Tibial nerve (tissue), 4 donors: Measurements from ENCODE around the gene ZNF624. TPM values are rescaled to one million over a fixed set of nuclear protein-coding genes. Genes with fewer than 3 reads are reported as not detected.

Experiments
- DNase-seq, 2 donors: peaks; one replicate each; pipeline ENCODE4 v3.0.0-alpha.2; 2019; ENCODE audit warnings: low spot score in 2 of 2
- H3K27ac ChIP-seq, 4 donors: fragments of 200-600 bp; sonication (generic) in 3 of 4; one replicate each; pipeline ENCODE4 v1.5.1; 2017 to 2019; ENCODE audit warnings: mild to moderate bottlenecking in 1 of 4
- H3K27me3 ChIP-seq, 2 donors: fragments of 200-600 bp; sonication (generic) in 1 of 2; one replicate each; pipeline versions ENCODE4 v1.5.1 to v1.6.0; 2017 to 2019
- H3K36me3 ChIP-seq, 3 donors: fragments of 200-600 bp; sonication (generic); one replicate each; pipeline ENCODE4 v1.5.1; 2018 to 2019
- H3K4me1 ChIP-seq, 4 donors: fragments of 200-600 bp; sonication (generic) in 3 of 4; one replicate each; pipeline ENCODE4 v1.5.1; 2017 to 2019
- H3K4me3 ChIP-seq, 4 donors: fragments of 200-600 bp; sonication (generic) in 3 of 4; one replicate each; pipeline ENCODE4 v1.5.1; 2017 to 2019; ENCODE audit warnings: mild to moderate bottlenecking in 1 of 4, moderate library complexity in 1 of 4
- H3K9me3 ChIP-seq, 4 donors: fragments of 200-600 bp; sonication (generic) in 3 of 4; one replicate each; pipeline ENCODE4 v1.5.1; 2017 to 2019
- EP300 ChIP-seq, 2 donors: sonication (generic); formaldehyde crosslinking; IDR thresholded peaks; one replicate each; pipeline ENCODE4 v1.6.1; 2017; ENCODE audit warnings: antibody characterized with exemption in 2 of 2, mild to moderate bottlenecking in 1 of 2
- POLR2A ChIP-seq, 2 donors: fragments of 450-650 bp; IDR thresholded peaks; one replicate each; pipeline ENCODE4 v1.6.1; 2017; ENCODE audit warnings: antibody characterized with exemption in 2 of 2, mild to moderate bottlenecking in 2 of 2, moderate library complexity in 2 of 2
- WGBS, 2 donors: methylation state at CpG; one replicate each; pipeline ENCODE4 v1.1.5; 2018; 5-methylcytosine and 5-hydroxymethylcytosine counted together
- total RNA-seq, 4 donors: library from RNA; depleted of rRNA; stranded (reverse); fragments of >200 nt; gene quantifications; one replicate each; pipeline ENCODE4 v1.1.0, GENCODE V29; 2016
- TF ChIP-seq, protein P1 (sequence below), 5 experiments: fragments of 200-600 bp in 3 of 5; fragments of 450-650 bp in 2 of 5; sonication (generic) in 3 of 5; IDR thresholded peaks; one replicate each; pipeline ENCODE4 v1.5.1; 2016 to 2019; ENCODE audit warnings: antibody characterized with exemption in 5 of 5, mild to moderate bottlenecking in 3 of 5, moderate library complexity in 2 of 5

Gene ZNF624
- total RNA-seq, 4 donors from 2014 or later: 5.2 to 7.8 (median 6.6) TPM

DNA sequence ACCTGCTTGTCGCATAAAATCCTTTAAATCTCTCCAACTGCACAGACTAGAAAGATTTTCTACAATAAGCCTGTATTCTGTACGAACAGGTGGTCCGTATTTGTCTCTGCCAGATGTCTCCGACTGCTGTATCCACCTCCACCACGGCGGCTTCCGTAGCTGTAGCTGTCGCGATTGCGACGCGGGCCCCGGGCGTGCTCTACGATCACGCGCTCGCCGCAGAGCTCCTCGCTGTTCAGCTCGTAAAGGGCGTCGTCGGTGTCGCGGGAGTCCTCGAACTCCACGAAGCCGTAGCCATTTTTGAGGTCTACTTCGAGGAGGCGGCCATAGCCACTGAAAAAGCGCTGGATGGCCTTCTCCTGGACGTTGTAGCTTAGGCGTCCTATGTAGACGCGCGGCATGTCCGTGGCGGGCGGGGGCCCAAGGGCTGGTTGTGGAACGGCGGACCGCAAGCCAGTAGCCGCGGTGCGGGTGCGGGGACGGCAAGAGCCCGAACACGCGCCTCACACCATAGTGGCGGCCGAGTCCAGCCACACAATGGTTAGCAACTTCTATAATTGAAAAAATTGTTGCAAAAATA is 36.1 kb downstream of the ZNF624 start:
- Histone ChIP-seq H3K36me3 (peaks cover 0 to 28% (median 0%) of the 10 kb centered on the region in 3 donors), H3K4me1 (no peaks in the 10 kb centered on the region), H3K27me3 (no peaks in the 10 kb centered on the region), H3K4me3 (no peak overlapping the region), H3K9me3 (peaks cover 0 to 83% (median 37%) of the 10 kb centered on the region in 4 donors), H3K27ac (no peak overlapping the region)
- WGBS, 2 donors: 94 to 95% methylated on average over 53 of the region's 53 CpGs
- TF ChIP-seq EP300 (IDR thresholded peaks at IDR 0.05) (no peak), POLR2A (IDR thresholded peaks at IDR 0.05) (no peak)
- TF ChIP-seq, protein P1, sequence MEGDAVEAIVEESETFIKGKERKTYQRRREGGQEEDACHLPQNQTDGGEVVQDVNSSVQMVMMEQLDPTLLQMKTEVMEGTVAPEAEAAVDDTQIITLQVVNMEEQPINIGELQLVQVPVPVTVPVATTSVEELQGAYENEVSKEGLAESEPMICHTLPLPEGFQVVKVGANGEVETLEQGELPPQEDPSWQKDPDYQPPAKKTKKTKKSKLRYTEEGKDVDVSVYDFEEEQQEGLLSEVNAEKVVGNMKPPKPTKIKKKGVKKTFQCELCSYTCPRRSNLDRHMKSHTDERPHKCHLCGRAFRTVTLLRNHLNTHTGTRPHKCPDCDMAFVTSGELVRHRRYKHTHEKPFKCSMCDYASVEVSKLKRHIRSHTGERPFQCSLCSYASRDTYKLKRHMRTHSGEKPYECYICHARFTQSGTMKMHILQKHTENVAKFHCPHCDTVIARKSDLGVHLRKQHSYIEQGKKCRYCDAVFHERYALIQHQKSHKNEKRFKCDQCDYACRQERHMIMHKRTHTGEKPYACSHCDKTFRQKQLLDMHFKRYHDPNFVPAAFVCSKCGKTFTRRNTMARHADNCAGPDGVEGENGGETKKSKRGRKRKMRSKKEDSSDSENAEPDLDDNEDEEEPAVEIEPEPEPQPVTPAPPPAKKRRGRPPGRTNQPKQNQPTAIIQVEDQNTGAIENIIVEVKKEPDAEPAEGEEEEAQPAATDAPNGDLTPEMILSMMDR (IDR thresholded peaks at IDR 0.05): no peak
- DNase-seq: no peak

DNA sequence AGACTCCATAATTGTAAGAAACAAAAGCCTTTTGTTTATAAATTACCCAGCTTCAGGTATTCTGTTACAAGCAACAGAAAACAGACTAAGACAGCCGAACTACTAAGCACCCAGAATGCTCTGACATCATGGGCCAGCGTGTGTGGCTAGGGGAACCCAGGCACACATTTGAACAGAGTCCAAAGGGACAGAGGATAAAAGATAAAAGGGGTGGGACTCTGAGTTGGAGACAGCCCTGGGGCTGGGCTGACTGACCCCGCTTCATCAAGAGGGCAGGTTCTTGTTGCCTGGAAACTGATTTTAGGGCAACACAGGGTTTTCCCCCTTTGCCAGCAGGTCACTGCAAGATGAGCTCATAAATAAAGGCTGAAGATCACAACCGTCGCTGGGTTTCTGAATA is 54.1 kb downstream of the ZNF624 start:
- Histone ChIP-seq H3K27me3 (no peaks in the 10 kb centered on the region), H3K27ac (no peak overlapping the region), H3K9me3 (peaks cover 0 to 46% (median 2%) of the 10 kb centered on the region in 4 donors), H3K4me1 (no peaks in the 10 kb centered on the region), H3K4me3 (no peak overlapping the region), H3K36me3 (no peaks in the 10 kb centered on the region)
- WGBS, 2 donors: 61 to 68% methylated on average over 5 of the region's 5 CpGs
- no peak for DNase-seq
- no peak for TF ChIP-seq POLR2A (IDR thresholded peaks at IDR 0.05)

DNA sequence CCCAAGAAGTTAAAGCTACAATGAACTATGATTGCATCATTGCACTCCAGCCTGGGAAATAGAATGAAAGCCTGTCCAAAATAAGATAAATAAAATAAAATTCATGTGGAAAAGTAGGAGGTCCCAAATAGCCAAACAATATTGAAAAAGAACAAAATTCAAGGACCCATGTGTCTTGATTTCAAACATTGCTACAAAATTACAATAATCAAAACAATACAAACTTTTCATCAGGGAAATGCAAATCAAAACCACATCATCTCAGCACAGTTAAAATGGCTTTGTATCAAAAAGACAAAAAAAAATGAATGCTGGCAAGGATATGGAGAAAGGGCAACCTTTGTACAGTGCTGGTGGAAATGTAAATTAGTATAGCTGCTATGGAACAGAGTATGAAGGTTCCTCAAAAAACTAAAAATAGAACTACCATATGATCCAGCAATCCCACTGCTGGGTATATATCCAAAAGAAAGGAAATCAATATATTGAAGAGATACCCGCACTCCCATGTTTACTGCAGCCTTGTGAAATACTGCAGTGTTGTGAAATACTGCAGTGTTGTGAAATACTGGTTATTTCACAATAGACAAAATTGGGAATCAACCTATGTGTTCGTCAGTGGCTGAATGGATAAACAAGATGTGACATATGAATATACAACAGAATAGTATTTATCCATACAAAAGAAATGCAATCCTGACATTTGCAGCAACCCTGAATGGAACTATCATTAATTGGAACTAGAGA is 60.1 kb downstream of the ZNF624 start:
- Histone ChIP-seq H3K36me3 (no peaks in the 10 kb centered on the region), H3K9me3 (peaks cover 0 to 11% (median 2%) of the 10 kb centered on the region in 4 donors), H3K27ac (peak overlapping the region in 2 of 4 donors; percentile 37 to 53), H3K4me1 (peaks cover 0 to 13% (median 0%) of the 10 kb centered on the region in 4 donors), H3K4me3 (no peak overlapping the region), H3K27me3 (no peaks in the 10 kb centered on the region)
- WGBS, 2 donors: 39 to 48% methylated on average over 2 of the region's 2 CpGs
- TF ChIP-seq POLR2A (IDR thresholded peaks at IDR 0.05) (no peak), EP300 (IDR thresholded peaks at IDR 0.05) (peak in 1 of 2 donors; percentile 82)
- TF ChIP-seq, protein P1 (IDR thresholded peaks at IDR 0.05): no peak
- DNase-seq: peak in 1 of 2 donors; percentile 43

DNA sequence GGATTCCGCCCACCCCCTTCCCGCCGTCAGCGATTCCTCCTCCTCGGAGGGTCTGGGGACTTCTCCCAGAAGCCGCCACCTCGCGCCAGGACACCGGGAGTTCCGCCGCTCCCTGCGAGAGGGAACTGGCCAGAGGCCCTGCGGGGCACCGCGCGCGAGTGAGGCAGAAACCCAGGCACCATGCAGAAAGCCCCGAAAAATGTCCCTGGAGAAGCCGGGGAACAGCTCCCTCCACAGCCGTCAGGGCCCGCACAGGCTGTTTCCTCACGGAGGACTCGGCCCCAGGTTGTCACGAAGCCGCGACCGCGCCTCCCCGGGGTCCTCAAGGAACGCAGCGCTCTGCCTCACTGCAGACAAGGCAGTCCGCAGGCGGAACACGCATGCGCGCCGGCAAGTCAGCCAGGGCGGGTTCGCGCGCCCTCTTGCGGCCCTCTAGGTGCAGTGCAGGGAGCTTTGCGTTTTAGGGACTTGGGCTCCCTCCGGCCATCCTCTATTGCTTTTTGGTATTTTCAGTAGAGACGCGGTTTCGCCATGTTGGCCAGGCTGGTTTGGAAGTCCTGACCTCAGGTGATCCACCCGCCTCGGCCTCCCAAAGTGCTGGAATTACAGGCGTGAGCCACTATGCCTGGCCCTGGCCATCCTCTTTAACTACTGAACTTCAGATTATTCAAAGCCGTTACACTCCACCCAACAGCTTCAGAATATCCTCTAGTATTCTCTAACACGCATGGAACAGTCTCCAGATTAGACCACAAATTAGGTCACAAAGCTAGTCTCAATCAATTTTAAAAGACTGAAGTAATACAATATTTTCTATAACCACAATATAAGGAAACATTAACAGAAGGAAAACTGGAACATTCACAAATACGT is 64.3 kb downstream of the ZNF624 start:
- H3K4me3 ChIP-seq: peak overlapping the region; percentile 53 to 71 (median 61)

DNA sequence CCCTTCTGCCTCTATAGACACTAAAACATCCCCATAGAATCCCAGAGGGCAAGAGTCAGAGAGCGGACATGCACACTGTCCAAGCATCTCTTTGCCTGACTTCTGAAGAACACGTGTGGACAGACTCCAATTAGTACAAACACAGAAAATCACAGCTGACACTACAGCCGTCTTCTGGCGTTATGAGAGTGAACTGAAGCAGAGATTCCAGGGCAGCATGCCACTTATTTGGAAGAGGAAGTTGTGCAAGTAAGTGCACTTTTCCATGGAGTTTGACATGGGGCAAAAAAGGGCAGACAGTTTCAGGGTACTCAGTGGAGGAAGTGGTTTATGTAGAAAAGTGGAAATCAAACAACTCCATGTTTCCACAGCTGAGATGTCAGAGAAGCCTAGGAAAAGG is 67.9 kb downstream of the ZNF624 start:
- Histone ChIP-seq H3K27ac (peak overlapping the region in 1 of 4 donors; percentile 46), H3K4me1 (peaks cover 0 to 32% (median 2%) of the 10 kb centered on the region in 4 donors), H3K36me3 (no peaks in the 10 kb centered on the region), H3K27me3 (no peaks in the 10 kb centered on the region), H3K4me3 (no peak overlapping the region), H3K9me3 (no peaks in the 10 kb centered on the region)
- TF ChIP-seq POLR2A (IDR thresholded peaks at IDR 0.05): no peak
- TF ChIP-seq, protein P1 (IDR thresholded peaks at IDR 0.05): no peak
- TF ChIP-seq EP300 (IDR thresholded peaks at IDR 0.05): peak in 1 of 2 donors; percentile 41
- DNase-seq: peak in 1 of 2 donors; percentile 53
- 28 to 37% methylated on average over 4 of the region's 4 CpGs for WGBS, 2 donors

More for the DNA sequence above, 64.3 kb downstream of the ZNF624 start:
- peak; percentile 84 to 91 for DNase-seq
- Histone ChIP-seq H3K27ac (peak overlapping the region in 3 of 4 donors; percentile 49 to 81 (median 51)), H3K4me1 (peaks cover 0 to 28% (median 0%) of the 10 kb centered on the region in 4 donors), H3K36me3 (no peaks in the 10 kb centered on the region), H3K27me3 (no peaks in the 10 kb centered on the region), H3K9me3 (no peaks in the 10 kb centered on the region)
- 5 to 6% methylated on average over 46 of the region's 53 CpGs for WGBS, 2 donors
- TF ChIP-seq POLR2A (IDR thresholded peaks at IDR 0.05): peak in 1 of 2 donors; percentile 41
- TF ChIP-seq, protein P1 (IDR thresholded peaks at IDR 0.05): peak; percentile 92 to 100 (median 99)
- peak; percentile 62 to 76 for TF ChIP-seq EP300 (IDR thresholded peaks at IDR 0.05)
